Ovary (tissue), 3 donors: Measurements from ENCODE around the gene SPG11.

ENCODE experiments used
- EP300 ChIP-seq: sonication (generic); formaldehyde crosslinking; IDR thresholded peaks from one replicate; pipeline ENCODE4 v1.6.1; 2017; ENCODE audit warnings: antibody characterized with exemption
- TF ChIP-seq, protein P1 (sequence below), 3 donors: fragments of 450-650 bp in 2 of 3; fragments of 200-600 bp in 1 of 3; IDR thresholded peaks; one replicate each; pipeline versions ENCODE4 v1.5.1 to v1.8.0; 2016 to 2022; ENCODE audit warnings: antibody characterized with exemption in 3 of 3, mild to moderate bottlenecking in 1 of 3
- donor health status: DM: no; HTN: no; CAD: no.

DNA sequence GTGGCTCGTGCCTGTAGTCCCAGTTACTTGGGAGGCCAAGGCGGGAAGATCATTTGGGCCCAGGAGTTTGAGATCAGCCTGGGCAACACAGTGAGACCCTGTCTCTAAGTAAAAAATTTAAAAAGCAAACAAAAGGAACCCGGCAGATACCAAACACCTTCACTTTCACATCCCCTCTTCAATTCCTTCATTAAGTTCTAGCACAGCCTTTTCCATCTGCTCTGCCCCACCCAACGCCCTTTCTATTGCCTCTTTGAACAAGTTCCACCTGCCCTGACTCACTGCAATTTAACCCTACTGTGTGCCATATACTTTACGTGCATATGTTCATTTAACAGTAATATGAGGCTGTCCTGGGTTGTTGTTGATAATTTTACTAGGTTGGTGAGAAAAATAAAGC, 12.4 kb upstream of the SPG11 start:
- TF ChIP-seq EP300, result no peak
- TF ChIP-seq, protein P1, sequence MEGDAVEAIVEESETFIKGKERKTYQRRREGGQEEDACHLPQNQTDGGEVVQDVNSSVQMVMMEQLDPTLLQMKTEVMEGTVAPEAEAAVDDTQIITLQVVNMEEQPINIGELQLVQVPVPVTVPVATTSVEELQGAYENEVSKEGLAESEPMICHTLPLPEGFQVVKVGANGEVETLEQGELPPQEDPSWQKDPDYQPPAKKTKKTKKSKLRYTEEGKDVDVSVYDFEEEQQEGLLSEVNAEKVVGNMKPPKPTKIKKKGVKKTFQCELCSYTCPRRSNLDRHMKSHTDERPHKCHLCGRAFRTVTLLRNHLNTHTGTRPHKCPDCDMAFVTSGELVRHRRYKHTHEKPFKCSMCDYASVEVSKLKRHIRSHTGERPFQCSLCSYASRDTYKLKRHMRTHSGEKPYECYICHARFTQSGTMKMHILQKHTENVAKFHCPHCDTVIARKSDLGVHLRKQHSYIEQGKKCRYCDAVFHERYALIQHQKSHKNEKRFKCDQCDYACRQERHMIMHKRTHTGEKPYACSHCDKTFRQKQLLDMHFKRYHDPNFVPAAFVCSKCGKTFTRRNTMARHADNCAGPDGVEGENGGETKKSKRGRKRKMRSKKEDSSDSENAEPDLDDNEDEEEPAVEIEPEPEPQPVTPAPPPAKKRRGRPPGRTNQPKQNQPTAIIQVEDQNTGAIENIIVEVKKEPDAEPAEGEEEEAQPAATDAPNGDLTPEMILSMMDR (IDR thresholded peaks at IDR 0.05), result no peak
